AG09309 (cell line): ENCODE data around the gene PHF8.

ENCODE experiments used
- DNase-seq: peaks from one replicate; pipeline ENCODE4 v3.0.0-alpha.2; 2010; ENCODE audit warnings: low read depth
- H3K4me3 ChIP-seq: 2 replicates; pipeline ENCODE4 v1.5.1; 2011; ENCODE audit warnings: mild to moderate bottlenecking, low read depth, low read length, moderate library complexity; ENCODE audit not compliant: control insufficient read depth
- CTCF ChIP-seq: IDR thresholded peaks from 2 replicates; pipeline ENCODE4 v1.5.1; 2011; ENCODE audit warnings: mild to moderate bottlenecking, low read depth, low read length, inconsistent platforms; ENCODE audit not compliant: insufficient read depth, control insufficient read depth; ENCODE audit errors: missing control alignments

Gene PHF8

GRCh38 chrX:54044126-54044876 is at the start of gene PHF8:
Gene PHF8 (minus strand): TSS chrX:54044473. CDS start chrX:54042728, 1,745 bp downstream.
- DNase-seq, result peak; percentile 65
- peak within 1 kb of the TSS; percentile 60 for H3K4me3 ChIP-seq
- TF ChIP-seq CTCF, result no peak

- TF ChIP-seq CTCF, result no peak
- H3K4me3 ChIP-seq, result no peak overlapping the region
- DNase-seq, result no peak
Measured at GRCh38 chrX:54093571-54093970, 49.3 kb upstream of the PHF8 start.

GRCh38 chrX:54093159-54093558 is 48.9 kb upstream of the PHF8 start:
- TF ChIP-seq CTCF, result no peak
- DNase-seq, result no peak
- no peak overlapping the region for H3K4me3 ChIP-seq

GRCh38 chrX:54090880-54091279 is 46.6 kb upstream of the PHF8 start:
- no peak overlapping the region for H3K4me3 ChIP-seq
- DNase-seq, result no peak
- no peak for TF ChIP-seq CTCF

- no peak overlapping the region for H3K4me3 ChIP-seq
- no peak for DNase-seq
- no peak for TF ChIP-seq CTCF
Measured at GRCh38 chrX:54089191-54089590, 44.9 kb upstream of the PHF8 start.

- DNase-seq, result no peak
- no peak overlapping the region for H3K4me3 ChIP-seq
- no peak for TF ChIP-seq CTCF
Measured at GRCh38 chrX:54087661-54088060, 43.4 kb upstream of the PHF8 start.
